DOHH2 (cell line): ENCODE data around the gene PPP2R2B.

Experiments used
- EZH2phosphoT487 ChIP-seq: fragments of 200-600 bp; sonication (generic); IDR thresholded peaks from 2 replicates; pipeline ENCODE4 v1.6.1; 2017; ENCODE audit warnings: borderline replicate concordance, mild to moderate bottlenecking, antibody characterized with exemption, low read length, moderate library complexity, mixed read lengths
- TF ChIP-seq, protein P1 (sequence below): fragments of 200-600 bp; sonication (generic); IDR thresholded peaks from one replicate; pipeline ENCODE4 v1.5.1; 2014; ENCODE audit warnings: antibody characterized with exemption, mild to moderate bottlenecking, low read depth, low read length; ENCODE audit not compliant: poor library complexity, severe bottlenecking

DNA sequence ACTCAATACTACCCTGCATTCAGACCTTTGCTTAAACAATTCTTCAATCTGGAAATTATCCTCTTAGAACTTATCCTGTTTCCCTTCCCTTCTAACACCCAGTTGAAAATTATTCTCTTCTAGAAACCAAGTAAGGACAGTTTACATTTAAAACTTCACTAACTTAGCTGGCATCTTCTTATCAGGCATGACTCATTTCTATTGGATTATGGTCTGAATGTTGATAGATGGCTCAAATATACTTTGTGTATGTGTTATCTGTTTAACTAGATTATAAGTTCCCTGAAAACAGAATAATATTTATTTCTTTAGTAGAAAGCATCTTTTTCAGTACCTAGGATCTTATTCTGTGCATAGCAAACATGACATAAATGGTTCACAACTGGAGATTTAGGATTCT lies 161.9 kb downstream of the PPP2R2B start:
- TF ChIP-seq, protein P1, sequence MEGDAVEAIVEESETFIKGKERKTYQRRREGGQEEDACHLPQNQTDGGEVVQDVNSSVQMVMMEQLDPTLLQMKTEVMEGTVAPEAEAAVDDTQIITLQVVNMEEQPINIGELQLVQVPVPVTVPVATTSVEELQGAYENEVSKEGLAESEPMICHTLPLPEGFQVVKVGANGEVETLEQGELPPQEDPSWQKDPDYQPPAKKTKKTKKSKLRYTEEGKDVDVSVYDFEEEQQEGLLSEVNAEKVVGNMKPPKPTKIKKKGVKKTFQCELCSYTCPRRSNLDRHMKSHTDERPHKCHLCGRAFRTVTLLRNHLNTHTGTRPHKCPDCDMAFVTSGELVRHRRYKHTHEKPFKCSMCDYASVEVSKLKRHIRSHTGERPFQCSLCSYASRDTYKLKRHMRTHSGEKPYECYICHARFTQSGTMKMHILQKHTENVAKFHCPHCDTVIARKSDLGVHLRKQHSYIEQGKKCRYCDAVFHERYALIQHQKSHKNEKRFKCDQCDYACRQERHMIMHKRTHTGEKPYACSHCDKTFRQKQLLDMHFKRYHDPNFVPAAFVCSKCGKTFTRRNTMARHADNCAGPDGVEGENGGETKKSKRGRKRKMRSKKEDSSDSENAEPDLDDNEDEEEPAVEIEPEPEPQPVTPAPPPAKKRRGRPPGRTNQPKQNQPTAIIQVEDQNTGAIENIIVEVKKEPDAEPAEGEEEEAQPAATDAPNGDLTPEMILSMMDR = no peak
- TF ChIP-seq EZH2phosphoT487 = no peak
